NCI-H2227 (cell line): ENCODE data around the gene MFNG.

Source experiments
- DNase-seq: peaks from one replicate; lab custom pipeline; 2025; ENCODE audit not compliant: unreplicated experiment; lab: John Stamatoyannopoulos, UW

Gene MFNG

DNA sequence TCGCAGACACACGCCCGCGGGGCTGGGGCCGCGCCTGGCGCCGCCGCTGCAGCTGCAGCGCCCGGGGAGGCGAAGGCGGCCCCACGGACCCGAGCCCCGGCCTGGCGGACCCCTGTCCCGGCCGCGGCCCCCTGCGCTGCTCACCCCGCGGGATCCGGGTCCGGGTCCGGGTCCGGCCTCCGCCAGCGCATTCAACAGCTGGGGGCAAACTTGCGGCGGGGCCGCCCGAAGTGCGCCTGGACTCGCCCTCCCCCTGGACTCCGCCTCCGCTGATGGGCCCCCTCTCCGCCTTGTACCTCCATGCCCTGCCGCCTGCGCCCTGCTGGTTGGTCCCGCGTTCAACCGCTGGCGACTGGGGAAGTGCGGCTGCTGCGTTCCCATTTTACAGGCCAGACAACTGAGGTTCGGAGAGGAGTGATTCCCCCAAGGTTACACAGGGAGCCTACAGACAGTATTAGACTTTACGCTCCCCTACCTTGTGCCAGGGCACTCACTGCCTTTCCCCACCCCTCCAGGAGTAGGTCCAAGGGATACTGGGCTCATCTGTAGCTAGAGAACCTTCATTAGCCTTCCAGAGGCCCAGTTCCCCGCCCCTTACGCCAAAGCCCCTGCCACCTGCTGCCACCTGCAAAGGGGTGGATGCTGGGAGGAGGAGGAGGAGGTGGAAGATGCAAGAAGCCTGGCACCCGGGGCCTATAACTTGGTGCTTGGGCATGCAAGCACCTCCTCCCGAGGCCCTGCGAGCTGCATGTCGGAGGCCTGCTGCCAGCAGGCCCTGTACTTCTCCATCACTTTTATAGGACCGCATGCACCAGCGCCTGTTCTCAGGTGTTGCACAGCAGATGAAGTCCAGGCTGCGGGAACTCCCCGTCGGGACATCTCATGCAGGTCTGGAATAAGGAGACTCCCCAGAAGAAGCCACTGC lies 58.2 kb downstream of the MFNG start:
- DNase-seq, result no peak

GRCh38 chr22:37427135-37427710 lies 59.0 kb downstream of the MFNG start, which contains the start of gene ELFN2:
TSS of gene ELFN2 (minus strand) at chr22:37427479. CDS start at chr22:37375534, 51,945 bp downstream.
- no peak for DNase-seq

DNA sequence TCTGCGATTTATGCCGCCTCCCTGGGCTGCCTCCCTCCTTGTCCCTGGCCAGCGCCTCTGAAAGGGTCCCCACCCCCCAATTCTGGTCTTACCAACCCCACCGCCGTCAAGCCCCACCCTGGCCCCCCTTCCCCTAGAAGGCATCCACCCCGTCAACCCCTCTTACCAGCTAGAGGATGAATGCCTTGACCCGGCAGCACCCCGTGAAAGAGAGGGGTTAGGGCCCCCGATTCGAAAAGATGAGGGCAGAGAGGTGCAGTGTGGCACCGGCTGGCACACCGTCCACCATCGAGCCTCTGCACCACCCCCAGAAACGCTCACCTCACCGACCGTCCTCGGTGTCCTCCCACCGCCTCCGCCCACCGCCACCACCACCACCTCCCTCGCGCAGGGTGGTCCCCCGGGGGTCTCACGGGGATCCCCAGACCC lies 59.5 kb downstream of the MFNG start:
- DNase-seq, result no peak

- peak; percentile 74 for DNase-seq
Measured at GRCh38 chr22:37425800-37426705, 60.1 kb downstream of the MFNG start.

GRCh38 chr22:37425369-37425768 lies 60.8 kb downstream of the MFNG start:
- DNase-seq, result no peak

- no peak for DNase-seq
Measured at GRCh38 chr22:37423283-37423682, 62.9 kb downstream of the MFNG start.

DNA sequence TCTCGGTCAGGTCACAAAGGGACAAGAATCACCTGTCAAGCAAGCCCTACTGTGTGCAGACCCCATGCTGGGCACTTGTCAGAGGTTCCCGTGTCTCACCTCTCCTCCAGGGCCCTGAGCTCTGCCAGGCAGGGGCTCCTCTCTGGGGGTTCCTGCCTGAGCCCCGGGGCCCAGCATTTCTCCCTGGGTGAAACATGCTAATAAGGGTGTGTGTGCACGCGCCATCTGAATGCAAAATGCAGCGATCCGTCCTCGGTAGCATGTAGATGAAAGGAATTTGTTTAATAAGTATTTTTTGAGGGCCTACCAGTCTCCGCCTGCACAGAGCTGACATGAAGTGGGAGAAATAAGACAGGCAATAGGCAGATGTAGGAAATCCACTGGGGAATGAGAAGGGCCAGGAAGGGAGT lies 64.7 kb downstream of the MFNG start:
- DNase-seq, result no peak

DNA sequence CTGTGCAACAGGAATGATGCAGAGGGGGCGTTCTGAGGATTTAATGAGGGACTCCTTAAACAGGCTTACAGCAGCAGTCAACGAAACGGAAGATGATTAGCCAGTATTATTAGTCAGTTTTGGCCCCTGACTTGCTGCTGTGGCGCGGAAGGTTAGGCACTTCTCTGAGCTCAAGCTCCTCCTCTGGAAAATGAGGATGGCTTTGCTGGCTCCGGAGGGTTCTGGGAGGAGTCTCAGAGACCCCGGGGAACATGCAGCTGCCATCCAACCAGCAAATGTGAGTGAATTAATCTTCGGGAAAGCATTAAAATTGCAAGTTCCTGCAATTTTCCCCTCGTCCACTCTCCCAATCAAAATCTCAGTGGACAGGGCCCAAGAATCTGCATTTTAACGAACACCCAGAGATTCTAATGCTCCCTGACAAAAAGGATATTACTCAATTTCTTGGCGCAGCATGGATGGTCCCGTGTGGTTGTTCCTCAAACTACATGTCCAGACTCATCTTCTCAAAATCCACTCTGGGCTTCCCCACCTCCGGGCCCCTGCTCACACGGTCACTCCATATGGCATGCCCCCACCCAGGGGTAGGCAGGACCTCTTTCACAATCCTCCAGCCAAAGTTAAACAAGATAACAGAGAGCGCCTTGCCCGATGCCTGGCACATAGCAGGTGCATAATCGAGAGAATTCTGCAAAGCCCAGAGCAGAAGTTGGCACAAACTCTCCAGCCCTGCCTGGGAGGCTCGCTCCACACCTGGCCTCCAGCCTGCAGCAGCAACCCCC lies 65.3 kb downstream of the MFNG start:
- DNase-seq, result no peak

- peak; percentile 19 for DNase-seq
Measured at GRCh38 chr22:37419969-37420685, 66.1 kb downstream of the MFNG start.

DNA sequence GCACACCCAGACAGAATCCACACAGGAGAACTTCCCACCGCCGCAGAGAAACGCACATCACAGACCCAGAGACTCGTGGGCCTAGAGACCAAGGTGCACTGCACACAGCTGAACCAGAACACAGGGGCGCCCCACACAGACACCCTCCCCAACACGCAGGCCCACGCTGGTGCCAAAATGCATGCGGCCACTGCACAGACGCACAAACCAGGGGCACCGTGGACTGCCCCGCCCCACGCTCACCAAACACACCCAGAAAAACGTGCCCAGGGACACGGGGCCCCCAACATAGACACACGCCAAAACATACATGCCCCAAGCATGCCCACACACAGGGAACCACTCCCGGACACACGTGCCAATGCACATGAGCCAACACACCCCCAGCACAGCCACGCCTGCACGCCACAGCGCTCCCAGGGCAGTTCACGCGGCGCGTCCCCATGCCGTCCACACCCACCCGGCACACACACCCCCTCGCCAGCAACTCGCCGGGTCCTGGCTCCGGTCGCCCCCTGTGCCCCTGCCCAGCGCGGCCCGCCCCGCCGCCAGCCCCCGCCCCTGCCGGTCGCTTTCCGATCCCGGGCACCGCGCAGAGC lies 66.7 kb downstream of the MFNG start:
- DNase-seq, result no peak
